Measurements from ENCODE around the gene ZC3HAV1L. TPM values are rescaled to one million over a fixed set of nuclear protein-coding genes. Genes with fewer than 3 reads are reported as not detected.

The ZC3HAV1L gene
- total and polyA plus RNA-seq, 2 of the 8 experiments (the other 6 are each of a cell fraction or from before 2014, with no cell fraction given) = 5.2 to 7.0 TPM

DNA sequence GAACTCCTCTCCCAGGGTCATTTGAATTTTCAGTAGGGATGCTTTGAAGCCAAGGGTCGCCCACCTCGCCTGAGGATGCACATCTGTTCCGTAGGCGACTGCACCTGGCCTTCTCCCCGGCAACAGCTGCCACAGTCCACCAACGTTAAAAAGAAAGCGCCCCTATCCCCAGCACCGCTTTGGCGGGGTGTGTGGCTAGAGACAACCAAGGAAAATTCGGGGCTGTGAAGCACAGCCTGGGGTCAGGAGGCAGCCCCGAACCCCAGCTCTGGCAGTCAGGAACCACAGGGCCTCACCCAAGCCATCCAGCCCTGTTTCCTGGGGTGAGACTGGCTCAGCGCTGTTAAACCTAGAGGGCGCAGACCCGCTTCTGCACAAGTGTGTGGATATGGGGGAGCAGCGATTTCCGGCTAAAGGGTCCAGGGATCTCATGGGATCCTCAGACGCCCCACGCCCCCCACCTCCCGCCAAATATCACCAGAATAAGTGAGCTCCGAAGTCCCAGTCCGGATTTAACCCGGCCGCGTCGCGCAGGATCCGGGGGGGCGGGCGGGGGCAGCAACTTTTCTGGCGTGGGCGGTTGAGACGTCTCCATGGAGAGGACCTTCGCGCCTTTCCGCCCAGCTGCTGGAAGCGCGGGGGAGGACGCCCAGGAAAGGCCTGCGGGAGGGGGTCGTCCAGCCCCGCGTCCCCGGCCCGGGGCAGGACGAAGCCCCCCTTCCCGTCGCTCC lies 822 bp downstream of the ZC3HAV1L start:
- H3K4me2 ChIP-seq (ENCODE audit: insufficient read depth in 1 of 2, low read depth in 2 of 2, low read length in 2 of 2) = peak overlapping the region; percentile 76 to 90

More for the DNA sequence above, 822 bp downstream of the ZC3HAV1L start:
- FAIRE-seq (no peak), DNase-seq (ENCODE audit: low read depth in 1 of 2, low spot score in 2 of 2) (peak in 1 of 2 experiments; percentile 64)
- Histone ChIP-seq H3K79me1 (ENCODE audit: low read depth, low read length) (peaks cover 3% of the 10 kb centered on the region; the same call in 1 of the 2 replicates), H3K79me2 (ENCODE audit: control insufficient read depth in 1 of 2, insufficient read depth in 2 of 2, low read length in 2 of 2) (no peaks in the 10 kb centered on the region), H3K4me3 (ENCODE audit: extremely low read depth in 1 of 4, insufficient read depth in 2 of 4, low read depth in 3 of 4, low read length in 4 of 4) (peak overlapping the region; percentile 66 to 77 (median 74)), H3K36me3 (ENCODE audit: control insufficient read depth in 2 of 4, insufficient read depth in 4 of 4, low read length in 3 of 4) (peaks cover 0 to 7% (median 2%) of the 10 kb centered on the region in 4 experiments; a peak in 3 of 8 replicates), H2BK15ac (ENCODE audit: low read length) (no peak overlapping the region), H2BK12ac (ENCODE audit: low read depth, low read length) (no peak overlapping the region), H3K9me3 (ENCODE audit: insufficient read depth in 2 of 2, low read depth in 1 of 2, low read length in 1 of 2) (no peaks in the 10 kb centered on the region), H4K91ac (replicated peaks; ENCODE audit: insufficient read length, low read length) (no peak overlapping the region), H3K23ac (ENCODE audit: insufficient read length) (no peak overlapping the region), H3K4me1 (replicated peaks in 1 of 4; ENCODE audit: control insufficient read depth in 3 of 4, insufficient read depth in 4 of 4, low read length in 3 of 4) (peaks cover 5 to 9% (median 7%) of the 10 kb centered on the region in 4 experiments; a peak in 5 of 7 replicates), H3K9ac (replicated peaks in 1 of 4; ENCODE audit: extremely low read depth in 1 of 4, low read depth in 3 of 4, low read length in 3 of 4) (peak overlapping the region in 2 of 4 experiments; percentile 83 to 85; a peak in 4 of 7 replicates), H2BK120ac (replicated peaks; ENCODE audit: low read depth, low read length) (no peak overlapping the region), H3K27ac (ENCODE audit: low read depth, low read length) (no peak overlapping the region), H4K20me1 (replicated peaks in 1 of 2; ENCODE audit: control insufficient read depth in 1 of 2, insufficient read depth in 2 of 2, low read length in 2 of 2) (no peaks in the 10 kb centered on the region), H2BK5ac (ENCODE audit: low read depth, low read length) (no peak overlapping the region), H3K4ac (replicated peaks; ENCODE audit: insufficient read length, low read depth, low read length) (no peak overlapping the region), H2AFZ (ENCODE audit: low read length) (peak overlapping the region; percentile 34; the same call in 1 of the 2 replicates), H3K27me3 (replicated peaks in 1 of 4; ENCODE audit: control insufficient read depth in 3 of 4, extremely low read depth in 1 of 4, insufficient read depth in 3 of 4, low read length in 3 of 4) (peaks cover 0 to 2% (median 0%) of the 10 kb centered on the region in 4 experiments; a peak in 2 of 7 replicates), H4K5ac (ENCODE audit: insufficient read length, low read depth, low read length) (no peak overlapping the region), H2BK20ac (ENCODE audit: low read length) (no peak overlapping the region), H2AK5ac (ENCODE audit: low read depth, low read length) (no peak overlapping the region), H4K8ac (ENCODE audit: extremely low read depth, insufficient read depth, low read length) (peak overlapping the region; percentile 96), H3K18ac (ENCODE audit: extremely low read depth, low read length) (peak overlapping the region; percentile 100), H3K14ac (ENCODE audit: insufficient read length) (no peak overlapping the region), H3K56ac (replicated peaks; ENCODE audit: insufficient read length, low read depth, low read length) (no peak overlapping the region), H3K23me2 (ENCODE audit: low read depth, low read length) (peaks cover 10% of the 10 kb centered on the region; the same call in 1 of the 2 replicates)
- WGBS, 2 experiments (ENCODE audit: extremely low coverage in 1 of 2, insufficient coverage in 1 of 2, insufficient read length in 1 of 2, insufficient replicate concordance in 2 of 2, low coverage in 1 of 2, low lambda C conversion rate in 2 of 2, missing lambda C conversion rate in 1 of 2) = 20% methylated on average over 31 of the region's 47 CpGs; no CpG with 5 or more reads in 1 of the 2 experiments
- TF ChIP-seq EZH2 (IDR thresholded peaks at IDR 0.05; ENCODE audit: low read depth, low read length, severe bottlenecking) (peak; percentile 10), SIX5 (IDR thresholded peaks at IDR 0.05; ENCODE audit: low read depth, low read length) (no peak), EGR1 (IDR thresholded peaks at IDR 0.05; ENCODE audit: borderline replicate concordance, low read depth, low read length) (peak; percentile 62; the same call in 1 of the 2 replicates), RFX5 (IDR thresholded peaks at IDR 0.05; ENCODE audit: borderline replicate concordance, low read depth, low read length) (peak; percentile 42; the same call in 1 of the 2 replicates)
- TF ChIP-seq, protein P1, sequence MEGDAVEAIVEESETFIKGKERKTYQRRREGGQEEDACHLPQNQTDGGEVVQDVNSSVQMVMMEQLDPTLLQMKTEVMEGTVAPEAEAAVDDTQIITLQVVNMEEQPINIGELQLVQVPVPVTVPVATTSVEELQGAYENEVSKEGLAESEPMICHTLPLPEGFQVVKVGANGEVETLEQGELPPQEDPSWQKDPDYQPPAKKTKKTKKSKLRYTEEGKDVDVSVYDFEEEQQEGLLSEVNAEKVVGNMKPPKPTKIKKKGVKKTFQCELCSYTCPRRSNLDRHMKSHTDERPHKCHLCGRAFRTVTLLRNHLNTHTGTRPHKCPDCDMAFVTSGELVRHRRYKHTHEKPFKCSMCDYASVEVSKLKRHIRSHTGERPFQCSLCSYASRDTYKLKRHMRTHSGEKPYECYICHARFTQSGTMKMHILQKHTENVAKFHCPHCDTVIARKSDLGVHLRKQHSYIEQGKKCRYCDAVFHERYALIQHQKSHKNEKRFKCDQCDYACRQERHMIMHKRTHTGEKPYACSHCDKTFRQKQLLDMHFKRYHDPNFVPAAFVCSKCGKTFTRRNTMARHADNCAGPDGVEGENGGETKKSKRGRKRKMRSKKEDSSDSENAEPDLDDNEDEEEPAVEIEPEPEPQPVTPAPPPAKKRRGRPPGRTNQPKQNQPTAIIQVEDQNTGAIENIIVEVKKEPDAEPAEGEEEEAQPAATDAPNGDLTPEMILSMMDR (IDR thresholded peaks at IDR 0.05; ENCODE audit: control extremely low read depth in 1 of 3, insufficient read depth in 1 of 3, low read depth in 1 of 3, low read length in 3 of 3) = peak in 1 of 3 experiments; percentile 5; a peak in 1 of 4 replicates
- ChIA-PET CTCF (ENCODE audit: partially characterized antibody) (interaction anchor here (0.6 to 2.0 kb wide), 6 partner anchors 8 to 99 kb away, joined by 3 to 8 read pairs (median 4); a partner anchor contains a TSS), POLR2A (ENCODE audit: partially characterized antibody) (interaction anchor here (0.9 to 2.4 kb wide), 7 partner anchors 9 to 25 kb away, joined by 3 to 12 read pairs (median 3); no protein-coding TSS in a partner anchor)
